Measurements from ENCODE around the gene TMEM213.
"Not testable (repeated sequence)": the region's sequence is repeated elsewhere in the genome, so short reads cannot be mapped to it uniquely, and the experiment has no call there.

Gene TMEM213

GRCh38 chr7:138784692-138785091 lies 13.1 kb upstream of the TMEM213 start:
- TF ChIP-seq L3MBTL2 (conservative IDR thresholded peaks at IDR 0.05) (no peak), ZNF384 (IDR thresholded peaks at IDR 0.05) (no peak), CTBP1 (IDR thresholded peaks at IDR 0.05; ENCODE audit: borderline replicate concordance) (no peak), SP1 (IDR thresholded peaks at IDR 0.05) (no peak), BHLHE40 (IDR thresholded peaks at IDR 0.05; ENCODE audit: borderline replicate concordance) (no peak), TARDBP (IDR thresholded peaks at IDR 0.05) (no peak), FOXM1 (IDR thresholded peaks at IDR 0.05; ENCODE audit: borderline replicate concordance) (no peak), SUZ12 (IDR thresholded peaks at IDR 0.05) (no peak), HDGF (IDR thresholded peaks at IDR 0.05; ENCODE audit: borderline replicate concordance) (no peak), ARNT (IDR thresholded peaks at IDR 0.05) (no peak), FOXA1 (IDR thresholded peaks at IDR 0.05) (no peak)
- DNase-seq (ENCODE audit: extremely low spot score), result no peak
- ChIA-PET CTCF (no interaction called here), POLR2A (no interaction called here)

GRCh38 chr7:138785587-138786437 lies 12.0 kb upstream of the TMEM213 start:
- ChIA-PET CTCF (no interaction called here), POLR2A (no interaction called here)
- DNase-seq (ENCODE audit: extremely low spot score), result no peak
- TF ChIP-seq FOXM1 (IDR thresholded peaks at IDR 0.05; ENCODE audit: borderline replicate concordance) (no peak), ZNF384 (IDR thresholded peaks at IDR 0.05) (no peak), FOXA1 (IDR thresholded peaks at IDR 0.05) (no peak), PKNOX1 (IDR thresholded peaks at IDR 0.05) (no peak)

GRCh38 chr7:138796038-138796615 lies 1.7 kb upstream of the TMEM213 start:
- ChIA-PET POLR2A (no interaction called here), CTCF (no interaction called here)
- DNase-seq (ENCODE audit: extremely low spot score), result no peak
- TF ChIP-seq TARDBP (IDR thresholded peaks at IDR 0.05) (no peak), ELF4 (IDR thresholded peaks at IDR 0.05) (no peak), SUZ12 (IDR thresholded peaks at IDR 0.05) (no peak), L3MBTL2 (conservative IDR thresholded peaks at IDR 0.05) (no peak), ARNT (IDR thresholded peaks at IDR 0.05) (no peak), FOXM1 (IDR thresholded peaks at IDR 0.05; ENCODE audit: borderline replicate concordance) (no peak), SP1 (IDR thresholded peaks at IDR 0.05) (no peak), ZNF384 (IDR thresholded peaks at IDR 0.05) (no peak), BHLHE40 (IDR thresholded peaks at IDR 0.05; ENCODE audit: borderline replicate concordance) (no peak), FOXK2 (IDR thresholded peaks at IDR 0.05) (no peak), LEF1 (IDR thresholded peaks at IDR 0.05; ENCODE audit: borderline replicate concordance) (no peak), FOXA1 (IDR thresholded peaks at IDR 0.05) (no peak), PKNOX1 (IDR thresholded peaks at IDR 0.05) (no peak), NFRKB (IDR thresholded peaks at IDR 0.05) (no peak), HDGF (IDR thresholded peaks at IDR 0.05; ENCODE audit: borderline replicate concordance) (no peak)

- POLR2A ChIA-PET; CTCF ChIA-PET; DNase-seq (ENCODE audit: extremely low spot score): not testable (repeated sequence)
- TF ChIP-seq ZNF384 (IDR thresholded peaks at IDR 0.05), result peak; percentile 90
Observed at GRCh38 chr7:138797046-138797445, 748 bp upstream of the TMEM213 start.

- CTCF ChIA-PET, result no interaction called here
- no peak for DNase-seq (ENCODE audit: extremely low spot score)
- POLR2A ChIA-PET, result no interaction called here
- no peak for TF ChIP-seq BHLHE40 (IDR thresholded peaks at IDR 0.05; ENCODE audit: borderline replicate concordance)
Observed at GRCh38 chr7:138798836-138799235, 1.0 kb downstream of the TMEM213 start.

- POLR2A ChIA-PET, result no interaction called here
- TF ChIP-seq L3MBTL2 (conservative IDR thresholded peaks at IDR 0.05), result no peak
- no peak for TF ChIP-seq ARNT (IDR thresholded peaks at IDR 0.05)
- no peak for TF ChIP-seq SP1 (IDR thresholded peaks at IDR 0.05)
- TF ChIP-seq FOXK2 (IDR thresholded peaks at IDR 0.05), result no peak
- TF ChIP-seq ELF4 (IDR thresholded peaks at IDR 0.05), result no peak
- no peak for TF ChIP-seq NFRKB (IDR thresholded peaks at IDR 0.05)
- no peak for TF ChIP-seq FOXM1 (IDR thresholded peaks at IDR 0.05; ENCODE audit: borderline replicate concordance)
- no peak for TF ChIP-seq ZNF384 (IDR thresholded peaks at IDR 0.05)
- no peak for TF ChIP-seq SUZ12 (IDR thresholded peaks at IDR 0.05)
- TF ChIP-seq BHLHE40 (IDR thresholded peaks at IDR 0.05; ENCODE audit: borderline replicate concordance), result no peak
- DNase-seq (ENCODE audit: extremely low spot score), result no peak
- CTCF ChIA-PET, result interaction anchor here (0.6 kb wide), 1 partner anchor 45 kb away, joined by 3 read pairs; no protein-coding TSS in a partner anchor
Observed at GRCh38 chr7:138799336-138800000, 1.7 kb downstream of the TMEM213 start.

GRCh38 chr7:138801256-138801655 lies 3.5 kb downstream of the TMEM213 start:
- no peak for DNase-seq (ENCODE audit: extremely low spot score)
- ChIA-PET POLR2A (no interaction called here), CTCF (no interaction called here)
- TF ChIP-seq FOXM1 (IDR thresholded peaks at IDR 0.05; ENCODE audit: borderline replicate concordance) (no peak), FOXK2 (IDR thresholded peaks at IDR 0.05) (no peak), ZNF384 (IDR thresholded peaks at IDR 0.05) (no peak), CTBP1 (IDR thresholded peaks at IDR 0.05; ENCODE audit: borderline replicate concordance) (no peak), LEF1 (IDR thresholded peaks at IDR 0.05; ENCODE audit: borderline replicate concordance) (no peak)
